GM12878 (cell line): ENCODE data around the gene PPP1R3E. TPM values are rescaled to one million over a fixed set of nuclear protein-coding genes. Genes with fewer than 3 reads are reported as not detected.

Experiments used
- BHLHE40 ChIP-seq, 2 experiments: fragments of 450-650 bp in 1 of 2; IDR thresholded peaks; 2 replicates each; pipeline ENCODE4 v1.6.1; 2011 to 2017; ENCODE audit warnings: low read depth in 2 of 2, borderline replicate concordance in 1 of 2, improper control_type of control experiment in 1 of 2, low read length in 1 of 2, mild to moderate bottlenecking in 1 of 2
- CEBPB ChIP-seq, 2 experiments: fragments of 150-350 bp in 1 of 2; IDR thresholded peaks; 2 replicates each; pipeline ENCODE4 v1.6.1; 2012 to 2014; ENCODE audit warnings: low read depth in 2 of 2, low read length in 2 of 2, borderline replicate concordance in 1 of 2, inconsistent platforms in 1 of 2
- CREM ChIP-seq: IDR thresholded peaks from 2 replicates; pipeline ENCODE4 v1.6.1; 2014; ENCODE audit warnings: antibody characterized with exemption, low read depth
- E2F4 ChIP-seq: IDR thresholded peaks from 2 replicates; pipeline ENCODE4 v1.6.1; 2012; ENCODE audit warnings: low read depth, low read length, improper control_type of control experiment
- E4F1 ChIP-seq: fragments of 450-650 bp; IDR thresholded peaks from 2 replicates; pipeline ENCODE4 v1.6.1; 2018; ENCODE audit warnings: borderline replicate concordance, mild to moderate bottlenecking; ENCODE audit not compliant: partially characterized antibody
- EP300 ChIP-seq, 2 experiments: fragments of 150-350 bp in 1 of 2; IDR thresholded peaks; 2 replicates each; pipeline ENCODE4 v1.6.1; 2011 to 2012; ENCODE audit warnings: low read depth in 2 of 2, low read length in 2 of 2, borderline replicate concordance in 1 of 2, improper control_type of control experiment in 1 of 2, inconsistent platforms in 1 of 2; ENCODE audit not compliant: control insufficient read depth in 1 of 2
- HDAC2 ChIP-seq: fragments of 200-600 bp; sonication (generic); IDR thresholded peaks from 2 replicates; pipeline ENCODE4 v1.6.1; 2017
- HDAC6 ChIP-seq: fragments of 200-600 bp; sonication (generic); IDR thresholded peaks from one replicate; pipeline ENCODE4 v1.8.0; 2017; ENCODE audit warnings: antibody characterized with exemption; ENCODE audit not compliant: unreplicated experiment
- MAX ChIP-seq: IDR thresholded peaks from 2 replicates; pipeline ENCODE4 v1.6.1; 2012; ENCODE audit warnings: low read depth, low read length, improper control_type of control experiment
- MEF2B ChIP-seq: fragments of 450-650 bp; IDR thresholded peaks from 2 replicates; pipeline ENCODE4 v1.6.1; 2018; ENCODE audit warnings: mild to moderate bottlenecking, moderate library complexity; ENCODE audit not compliant: partially characterized antibody, poor library complexity, severe bottlenecking
- PAX5 ChIP-seq: IDR thresholded peaks from 2 replicates; pipeline ENCODE4 v1.6.1; 2011; ENCODE audit warnings: low read depth, low read length, borderline replicate concordance
- POLR2AphosphoS5 ChIP-seq: IDR thresholded peaks from 2 replicates; pipeline ENCODE4 v1.6.1; 2011; ENCODE audit warnings: mild to moderate bottlenecking, low read length, inconsistent platforms
- RELA ChIP-seq: fragments of 450-650 bp; IDR thresholded peaks from 2 replicates; pipeline ENCODE4 v1.8.0; 2014; ENCODE audit warnings: borderline replicate concordance; ENCODE audit not compliant: partially characterized antibody
- RFX5 ChIP-seq: IDR thresholded peaks from 2 replicates; pipeline ENCODE4 v1.6.1; 2011; ENCODE audit warnings: low read depth, low read length, improper control_type of control experiment
- ZBED1 ChIP-seq: IDR thresholded peaks from 2 replicates; pipeline ENCODE4 v1.6.1; 2016; ENCODE audit warnings: borderline replicate concordance
- polyA plus RNA-seq, 11 experiments: library from polyadenylated mRNA; depleted of rRNA in 4 of 11; unstranded in 6 of 11; stranded (reverse) in 5 of 11; fragments of >200 nt; fragmentation: Nextera tagmentation in 4 of 11; fragmentation: Illumina TruSeq in 1 of 11; extraction: Ambion mirVana in 4 of 11; extraction: Trizol in 1 of 11; gene quantifications; 1 replicate in 1 of 11; 2 replicates in 10 of 11; pipeline versions ENCODE4 v1.2.1 to v1.2.3, GENCODE V29; 2011 to 2016; ENCODE audit warnings: inconsistent platforms in 2 of 11, missing spikeins in 2 of 11, low read depth in 1 of 11
- total RNA-seq, 4 experiments: library from RNA; depleted of rRNA in 3 of 4; stranded (reverse); fragments of >200 nt in 3 of 4; fragmentation: Illumina TruSeq in 1 of 4; extraction: Trizol in 1 of 4; gene quantifications; 2 replicates each; pipeline versions ENCODE4 v1.2.1 to v1.2.3, GENCODE V29; 2013 to 2021
- TF ChIP-seq, protein P1 (sequence below): fragments of 450-650 bp; IDR thresholded peaks from 2 replicates; pipeline ENCODE4 v1.6.1; 2017; ENCODE audit warnings: antibody characterized with exemption, mild to moderate bottlenecking, moderate library complexity
- TF ChIP-seq, protein P2 (sequence below): fragments of 150-350 bp; IDR thresholded peaks from 2 replicates; pipeline ENCODE4 v1.6.1; 2014; ENCODE audit warnings: mild to moderate bottlenecking, low read depth, low read length
- TF ChIP-seq, protein P3 (sequence below): fragments of 450-650 bp; conservative IDR thresholded peaks from 2 replicates; pipeline ENCODE4 v1.6.1; 2017; ENCODE audit warnings: mild to moderate bottlenecking, moderate library complexity

The PPP1R3E gene
- total and polyA plus RNA-seq, 10 of the 15 experiments (the other 5 are each of a cell fraction or from before 2014, with no cell fraction given): 4.6 to 26.4 (median 7.1) TPM

- TF ChIP-seq, protein P1, sequence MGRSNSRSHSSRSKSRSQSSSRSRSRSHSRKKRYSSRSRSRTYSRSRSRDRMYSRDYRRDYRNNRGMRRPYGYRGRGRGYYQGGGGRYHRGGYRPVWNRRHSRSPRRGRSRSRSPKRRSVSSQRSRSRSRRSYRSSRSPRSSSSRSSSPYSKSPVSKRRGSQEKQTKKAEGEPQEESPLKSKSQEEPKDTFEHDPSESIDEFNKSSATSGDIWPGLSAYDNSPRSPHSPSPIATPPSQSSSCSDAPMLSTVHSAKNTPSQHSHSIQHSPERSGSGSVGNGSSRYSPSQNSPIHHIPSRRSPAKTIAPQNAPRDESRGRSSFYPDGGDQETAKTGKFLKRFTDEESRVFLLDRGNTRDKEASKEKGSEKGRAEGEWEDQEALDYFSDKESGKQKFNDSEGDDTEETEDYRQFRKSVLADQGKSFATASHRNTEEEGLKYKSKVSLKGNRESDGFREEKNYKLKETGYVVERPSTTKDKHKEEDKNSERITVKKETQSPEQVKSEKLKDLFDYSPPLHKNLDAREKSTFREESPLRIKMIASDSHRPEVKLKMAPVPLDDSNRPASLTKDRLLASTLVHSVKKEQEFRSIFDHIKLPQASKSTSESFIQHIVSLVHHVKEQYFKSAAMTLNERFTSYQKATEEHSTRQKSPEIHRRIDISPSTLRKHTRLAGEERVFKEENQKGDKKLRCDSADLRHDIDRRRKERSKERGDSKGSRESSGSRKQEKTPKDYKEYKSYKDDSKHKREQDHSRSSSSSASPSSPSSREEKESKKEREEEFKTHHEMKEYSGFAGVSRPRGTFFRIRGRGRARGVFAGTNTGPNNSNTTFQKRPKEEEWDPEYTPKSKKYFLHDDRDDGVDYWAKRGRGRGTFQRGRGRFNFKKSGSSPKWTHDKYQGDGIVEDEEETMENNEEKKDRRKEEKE: no peak
- TF ChIP-seq POLR2AphosphoS5: peak; percentile 76; the same call in 1 of the 2 replicates
- TF ChIP-seq, protein P2, sequence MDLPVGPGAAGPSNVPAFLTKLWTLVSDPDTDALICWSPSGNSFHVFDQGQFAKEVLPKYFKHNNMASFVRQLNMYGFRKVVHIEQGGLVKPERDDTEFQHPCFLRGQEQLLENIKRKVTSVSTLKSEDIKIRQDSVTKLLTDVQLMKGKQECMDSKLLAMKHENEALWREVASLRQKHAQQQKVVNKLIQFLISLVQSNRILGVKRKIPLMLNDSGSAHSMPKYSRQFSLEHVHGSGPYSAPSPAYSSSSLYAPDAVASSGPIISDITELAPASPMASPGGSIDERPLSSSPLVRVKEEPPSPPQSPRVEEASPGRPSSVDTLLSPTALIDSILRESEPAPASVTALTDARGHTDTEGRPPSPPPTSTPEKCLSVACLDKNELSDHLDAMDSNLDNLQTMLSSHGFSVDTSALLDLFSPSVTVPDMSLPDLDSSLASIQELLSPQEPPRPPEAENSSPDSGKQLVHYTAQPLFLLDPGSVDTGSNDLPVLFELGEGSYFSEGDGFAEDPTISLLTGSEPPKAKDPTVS: no peak
- TF ChIP-seq E2F4: no peak
- TF ChIP-seq MEF2B: no peak
- TF ChIP-seq, protein P3, sequence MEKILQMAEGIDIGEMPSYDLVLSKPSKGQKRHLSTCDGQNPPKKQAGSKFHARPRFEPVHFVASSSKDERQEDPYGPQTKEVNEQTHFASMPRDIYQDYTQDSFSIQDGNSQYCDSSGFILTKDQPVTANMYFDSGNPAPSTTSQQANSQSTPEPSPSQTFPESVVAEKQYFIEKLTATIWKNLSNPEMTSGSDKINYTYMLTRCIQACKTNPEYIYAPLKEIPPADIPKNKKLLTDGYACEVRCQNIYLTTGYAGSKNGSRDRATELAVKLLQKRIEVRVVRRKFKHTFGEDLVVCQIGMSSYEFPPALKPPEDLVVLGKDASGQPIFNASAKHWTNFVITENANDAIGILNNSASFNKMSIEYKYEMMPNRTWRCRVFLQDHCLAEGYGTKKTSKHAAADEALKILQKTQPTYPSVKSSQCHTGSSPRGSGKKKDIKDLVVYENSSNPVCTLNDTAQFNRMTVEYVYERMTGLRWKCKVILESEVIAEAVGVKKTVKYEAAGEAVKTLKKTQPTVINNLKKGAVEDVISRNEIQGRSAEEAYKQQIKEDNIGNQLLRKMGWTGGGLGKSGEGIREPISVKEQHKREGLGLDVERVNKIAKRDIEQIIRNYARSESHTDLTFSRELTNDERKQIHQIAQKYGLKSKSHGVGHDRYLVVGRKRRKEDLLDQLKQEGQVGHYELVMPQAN: no peak
- TF ChIP-seq HDAC6: no peak
- TF ChIP-seq CEBPB (IDR thresholded peaks at IDR 0.05; ENCODE audit: borderline replicate concordance in 1 of 2, low read depth in 2 of 2, low read length in 2 of 2): no peak
- TF ChIP-seq MAX: no peak
- TF ChIP-seq ZBED1: no peak
- TF ChIP-seq HDAC2: no peak
- TF ChIP-seq EP300 (IDR thresholded peaks at IDR 0.05; ENCODE audit: borderline replicate concordance in 1 of 2, control insufficient read depth in 1 of 2, low read depth in 2 of 2, low read length in 2 of 2): no peak
- TF ChIP-seq E4F1: no peak
- no peak for TF ChIP-seq BHLHE40 (IDR thresholded peaks at IDR 0.05; ENCODE audit: borderline replicate concordance in 1 of 2, low read depth in 2 of 2, low read length in 1 of 2)
- no peak for TF ChIP-seq CREM
- TF ChIP-seq RFX5: no peak
- no peak for TF ChIP-seq PAX5
- TF ChIP-seq RELA: no peak
Observed at GRCh38 chr14:23326491-23327332, 24.1 kb upstream of the PPP1R3E start (continued).
